Measurements from ENCODE around the gene MAPK14. TPM values are rescaled to one million over a fixed set of nuclear protein-coding genes. Genes with fewer than 3 reads are reported as not detected.
"Not testable (repeated sequence)": the region's sequence is repeated elsewhere in the genome, so short reads cannot be mapped to it uniquely, and the experiment has no call there.

MAPK14 gene
- total and polyA plus RNA-seq, 4 donors: 27.3 to 55.2 (median 36.0) TPM

GRCh38 chr6:36033144-36033543 is 5.5 kb downstream of the MAPK14 start:
- H3K36me3 ChIP-seq (ENCODE audit: control insufficient read depth, insufficient read depth, low read length); H3K27ac ChIP-seq (ENCODE audit: low read depth, low read length); DNase-seq (ENCODE audit: low read depth in 4 of 6, low spot score in 6 of 6); H3K9me3 ChIP-seq (ENCODE audit: control insufficient read depth, insufficient read depth, low read length); H3K27me3 ChIP-seq (ENCODE audit: control insufficient read depth, insufficient read depth, low read length); H3K4me3 ChIP-seq (ENCODE audit: low read depth, low read length); H3K4me1 ChIP-seq (ENCODE audit: control insufficient read depth, insufficient read depth, low read length): not testable (repeated sequence)
- 100% methylated on average over 3 of the region's 10 CpGs for WGBS (ENCODE audit: insufficient coverage)

DNA sequence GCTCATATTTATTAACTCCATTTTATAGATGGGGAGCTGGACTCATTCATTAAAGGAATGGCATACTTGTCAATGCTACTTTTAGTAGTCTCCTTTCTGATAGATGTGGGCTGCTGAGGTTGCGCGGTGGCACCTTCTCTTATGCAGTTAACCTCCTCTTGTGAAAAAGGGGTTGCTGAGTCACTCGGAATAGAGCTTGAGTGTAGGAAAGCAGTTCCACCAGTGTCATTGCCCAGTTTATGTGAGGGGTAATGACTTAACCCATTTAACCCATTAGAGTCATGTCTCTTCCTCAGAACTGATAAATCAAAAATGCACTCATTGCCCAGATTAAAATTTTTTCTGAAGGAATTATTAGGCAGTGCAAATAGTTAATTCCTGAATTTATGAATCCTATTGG is 6.3 kb downstream of the MAPK14 start:
- Histone ChIP-seq H3K4me3 (ENCODE audit: low read depth, low read length) (no peak overlapping the region), H3K4me1 (ENCODE audit: control insufficient read depth, insufficient read depth, low read length) (peaks cover 5% of the 10 kb centered on the region), H3K9me3 (ENCODE audit: control insufficient read depth, insufficient read depth, low read length) (no peaks in the 10 kb centered on the region), H3K27me3 (ENCODE audit: control insufficient read depth, insufficient read depth, low read length) (no peaks in the 10 kb centered on the region), H3K36me3 (ENCODE audit: control insufficient read depth, insufficient read depth, low read length) (no peaks in the 10 kb centered on the region), H3K27ac (ENCODE audit: low read depth, low read length) (no peak overlapping the region)
- WGBS (ENCODE audit: insufficient coverage): 67% methylated on average over 2 of the region's 3 CpGs
- no peak for DNase-seq (ENCODE audit: low read depth in 4 of 6, low spot score in 6 of 6)

DNA sequence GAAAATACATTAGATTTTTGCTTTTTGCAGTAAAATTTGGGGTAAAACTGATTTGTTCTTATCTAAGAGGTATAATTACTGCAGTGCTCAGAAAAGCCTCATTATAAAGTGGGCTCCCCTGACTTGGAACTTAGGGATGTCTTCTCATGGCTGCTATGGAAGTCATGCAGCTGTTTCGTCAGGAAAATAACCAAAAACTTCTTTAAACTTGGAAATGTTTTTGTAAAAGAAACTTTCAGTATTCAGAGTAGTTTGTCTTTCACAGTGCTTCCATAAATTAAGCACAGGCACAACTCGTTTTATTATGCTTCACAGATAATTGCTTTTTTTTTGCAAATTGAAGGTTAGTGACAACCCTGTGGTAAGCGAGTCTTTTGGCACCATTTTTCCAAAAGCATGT is 6.8 kb downstream of the MAPK14 start:
- H3K27me3 ChIP-seq (ENCODE audit: control insufficient read depth, insufficient read depth, low read length): no peaks in the 10 kb centered on the region
- no peak overlapping the region for H3K27ac ChIP-seq (ENCODE audit: low read depth, low read length)
- no peaks in the 10 kb centered on the region for H3K9me3 ChIP-seq (ENCODE audit: control insufficient read depth, insufficient read depth, low read length)
- H3K36me3 ChIP-seq (ENCODE audit: control insufficient read depth, insufficient read depth, low read length): no peaks in the 10 kb centered on the region
- peaks cover 5% of the 10 kb centered on the region for H3K4me1 ChIP-seq (ENCODE audit: control insufficient read depth, insufficient read depth, low read length)
- DNase-seq (ENCODE audit: low read depth in 4 of 6, low spot score in 6 of 6): no peak
- WGBS (ENCODE audit: insufficient coverage): no CpG with 5 or more reads among the region's 3 CpGs
- H3K4me3 ChIP-seq (ENCODE audit: low read depth, low read length): no peak overlapping the region

- no peaks in the 10 kb centered on the region for H3K9me3 ChIP-seq (ENCODE audit: control insufficient read depth, insufficient read depth, low read length)
- peak in 1 of 6 donors; percentile 84 for DNase-seq (ENCODE audit: low read depth in 4 of 6, low spot score in 6 of 6)
- H3K27me3 ChIP-seq (ENCODE audit: control insufficient read depth, insufficient read depth, low read length): no peaks in the 10 kb centered on the region
- no peak overlapping the region for H3K4me3 ChIP-seq (ENCODE audit: low read depth, low read length)
- H3K36me3 ChIP-seq (ENCODE audit: control insufficient read depth, insufficient read depth, low read length): no peaks in the 10 kb centered on the region
- WGBS (ENCODE audit: insufficient coverage): no CpG with 5 or more reads among the region's 4 CpGs
- no peak overlapping the region for H3K27ac ChIP-seq (ENCODE audit: low read depth, low read length)
- peaks cover 4% of the 10 kb centered on the region for H3K4me1 ChIP-seq (ENCODE audit: control insufficient read depth, insufficient read depth, low read length)
Measured at GRCh38 chr6:36035225-36035624, 7.6 kb downstream of the MAPK14 start.

GRCh38 chr6:36038120-36038876 is 10.7 kb downstream of the MAPK14 start:
- no peaks in the 10 kb centered on the region for H3K4me1 ChIP-seq (ENCODE audit: control insufficient read depth, insufficient read depth, low read length)

DNA sequence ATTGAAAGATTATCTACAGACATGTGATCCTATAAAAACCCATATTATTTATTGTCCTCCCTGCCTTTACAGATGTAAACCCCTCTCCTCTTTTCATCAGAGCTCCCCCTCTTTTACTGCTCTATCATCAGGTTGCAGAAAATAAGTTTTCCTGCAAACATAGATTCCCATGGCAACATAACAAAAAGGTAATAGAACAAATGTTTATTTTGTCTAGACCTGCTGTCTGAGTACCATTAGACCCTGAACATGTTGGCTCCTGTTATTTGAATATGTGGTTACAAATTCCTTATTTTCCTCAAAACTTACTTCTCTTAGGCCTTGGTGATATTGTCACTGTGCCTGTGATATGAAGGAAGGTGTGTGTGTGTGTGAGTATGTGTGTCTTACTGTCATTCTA is 11.5 kb downstream of the MAPK14 start:
- Histone ChIP-seq H3K4me1 (ENCODE audit: control insufficient read depth, insufficient read depth, low read length) (no peaks in the 10 kb centered on the region), H3K27me3 (ENCODE audit: control insufficient read depth, insufficient read depth, low read length) (no peaks in the 10 kb centered on the region), H3K9me3 (ENCODE audit: control insufficient read depth, insufficient read depth, low read length) (no peaks in the 10 kb centered on the region), H3K4me3 (ENCODE audit: low read depth, low read length) (no peak overlapping the region), H3K27ac (ENCODE audit: low read depth, low read length) (no peak overlapping the region), H3K36me3 (ENCODE audit: control insufficient read depth, insufficient read depth, low read length) (no peaks in the 10 kb centered on the region)
- DNase-seq (ENCODE audit: low read depth in 4 of 6, low spot score in 6 of 6): no peak

More at GRCh38 chr6:36038120-36038876, 10.7 kb downstream of the MAPK14 start:
- no peaks in the 10 kb centered on the region for H3K36me3 ChIP-seq (ENCODE audit: control insufficient read depth, insufficient read depth, low read length)
- 100% methylated on average over 1 of the region's 4 CpGs for WGBS (ENCODE audit: insufficient coverage)
- no peaks in the 10 kb centered on the region for H3K27me3 ChIP-seq (ENCODE audit: control insufficient read depth, insufficient read depth, low read length)
- peak in 1 of 6 donors; percentile 32 for DNase-seq (ENCODE audit: low read depth in 4 of 6, low spot score in 6 of 6)
- H3K4me3 ChIP-seq (ENCODE audit: low read depth, low read length): no peak overlapping the region
- H3K27ac ChIP-seq (ENCODE audit: low read depth, low read length): no peak overlapping the region
- no peaks in the 10 kb centered on the region for H3K9me3 ChIP-seq (ENCODE audit: control insufficient read depth, insufficient read depth, low read length)

DNA sequence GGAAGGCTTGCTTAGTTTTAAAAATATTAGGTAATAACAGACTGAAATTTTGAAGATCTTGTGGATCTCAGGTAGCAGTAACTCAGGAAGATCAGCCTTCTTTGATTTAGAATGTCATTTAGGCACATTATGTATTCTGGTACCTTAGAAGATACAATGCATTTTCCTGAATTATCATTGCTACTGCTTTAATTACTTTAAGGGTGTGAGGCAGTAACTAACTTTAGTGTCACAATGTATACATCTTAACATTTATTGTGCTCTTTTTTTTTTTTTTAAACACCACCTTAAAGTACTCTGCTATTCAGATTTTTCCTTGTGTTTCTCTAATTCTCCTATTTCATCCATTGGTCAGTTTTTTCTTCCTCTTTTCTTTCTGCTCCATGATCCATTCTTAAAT is 13.3 kb downstream of the MAPK14 start:
- DNase-seq (ENCODE audit: low read depth in 4 of 6, low spot score in 6 of 6): no peak
- H3K27ac ChIP-seq (ENCODE audit: low read depth, low read length): no peak overlapping the region
- no peaks in the 10 kb centered on the region for H3K27me3 ChIP-seq (ENCODE audit: control insufficient read depth, insufficient read depth, low read length)
- no peak overlapping the region for H3K4me3 ChIP-seq (ENCODE audit: low read depth, low read length)
- no peaks in the 10 kb centered on the region for H3K9me3 ChIP-seq (ENCODE audit: control insufficient read depth, insufficient read depth, low read length)
- H3K36me3 ChIP-seq (ENCODE audit: control insufficient read depth, insufficient read depth, low read length): no peaks in the 10 kb centered on the region
- H3K4me1 ChIP-seq (ENCODE audit: control insufficient read depth, insufficient read depth, low read length): no peaks in the 10 kb centered on the region

GRCh38 chr6:36042618-36043260 is 15.1 kb downstream of the MAPK14 start:
- no peak overlapping the region for H3K4me3 ChIP-seq (ENCODE audit: low read depth, low read length)
- no peaks in the 10 kb centered on the region for H3K4me1 ChIP-seq (ENCODE audit: control insufficient read depth, insufficient read depth, low read length)
- no peak overlapping the region for H3K27ac ChIP-seq (ENCODE audit: low read depth, low read length)
- H3K27me3 ChIP-seq (ENCODE audit: control insufficient read depth, insufficient read depth, low read length): no peaks in the 10 kb centered on the region
- no peaks in the 10 kb centered on the region for H3K9me3 ChIP-seq (ENCODE audit: control insufficient read depth, insufficient read depth, low read length)
- no peaks in the 10 kb centered on the region for H3K36me3 ChIP-seq (ENCODE audit: control insufficient read depth, insufficient read depth, low read length)
- 94% methylated on average over 4 of the region's 12 CpGs for WGBS (ENCODE audit: insufficient coverage)
- DNase-seq (ENCODE audit: low read depth in 4 of 6, low spot score in 6 of 6): no peak

GRCh38 chr6:36049582-36049981 is 22.0 kb downstream of the MAPK14 start:
- Histone ChIP-seq H3K27me3 (ENCODE audit: control insufficient read depth, insufficient read depth, low read length) (no peaks in the 10 kb centered on the region), H3K4me3 (ENCODE audit: low read depth, low read length) (no peak overlapping the region), H3K4me1 (ENCODE audit: control insufficient read depth, insufficient read depth, low read length) (no peaks in the 10 kb centered on the region), H3K27ac (ENCODE audit: low read depth, low read length) (no peak overlapping the region), H3K36me3 (ENCODE audit: control insufficient read depth, insufficient read depth, low read length) (no peaks in the 10 kb centered on the region), H3K9me3 (ENCODE audit: control insufficient read depth, insufficient read depth, low read length) (no peaks in the 10 kb centered on the region)
- WGBS (ENCODE audit: insufficient coverage): 94% methylated on average over 2 of the region's 2 CpGs
- DNase-seq (ENCODE audit: low read depth in 4 of 6, low spot score in 6 of 6): no peak

GRCh38 chr6:36050305-36050704 is 22.7 kb downstream of the MAPK14 start:
- no peaks in the 10 kb centered on the region for H3K27me3 ChIP-seq (ENCODE audit: control insufficient read depth, insufficient read depth, low read length)
- H3K27ac ChIP-seq (ENCODE audit: low read depth, low read length): no peak overlapping the region
- no peak for DNase-seq (ENCODE audit: low read depth in 4 of 6, low spot score in 6 of 6)
- no peaks in the 10 kb centered on the region for H3K36me3 ChIP-seq (ENCODE audit: control insufficient read depth, insufficient read depth, low read length)
- no peaks in the 10 kb centered on the region for H3K9me3 ChIP-seq (ENCODE audit: control insufficient read depth, insufficient read depth, low read length)
- 100% methylated on average over 1 of the region's 1 CpG for WGBS (ENCODE audit: insufficient coverage)
- no peak overlapping the region for H3K4me3 ChIP-seq (ENCODE audit: low read depth, low read length)
- no peaks in the 10 kb centered on the region for H3K4me1 ChIP-seq (ENCODE audit: control insufficient read depth, insufficient read depth, low read length)

All from spinal cord (tissue), 10 donors.